NCI-H524 (cell line): ENCODE data around the gene KISS1R.

Experiments used
- DNase-seq, 2 experiments: peaks; one replicate each; lab custom pipeline; 2025; lab: John Stamatoyannopoulos, UW

Gene KISS1R

DNA sequence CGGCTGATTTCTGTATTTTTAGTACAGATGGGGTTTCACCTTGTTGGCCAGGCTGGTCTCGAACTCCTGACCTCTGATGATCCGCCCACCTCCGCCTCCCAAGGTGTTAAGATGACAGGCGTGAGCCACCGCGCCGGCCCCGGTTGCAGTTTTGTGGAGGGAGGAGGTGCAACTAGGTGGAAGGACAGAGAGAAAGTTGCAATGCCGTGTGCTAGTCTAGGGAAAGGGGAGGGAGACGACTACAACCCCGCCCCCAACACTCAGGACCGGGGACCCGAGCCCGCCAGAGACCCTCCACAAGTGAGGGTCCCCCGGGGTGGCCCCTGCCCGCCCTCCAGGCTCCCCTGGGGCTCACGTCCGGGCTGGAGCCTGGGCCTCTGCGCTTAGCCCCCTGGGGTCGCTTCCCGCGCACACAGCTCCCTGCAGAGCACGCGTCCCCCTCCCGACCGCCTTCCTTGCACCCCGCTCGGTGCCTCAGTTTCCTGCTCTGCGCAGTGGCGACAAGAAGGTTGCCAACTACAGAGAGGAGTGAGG, 7.5 kb downstream of the KISS1R start:
- no peak for DNase-seq

DNA sequence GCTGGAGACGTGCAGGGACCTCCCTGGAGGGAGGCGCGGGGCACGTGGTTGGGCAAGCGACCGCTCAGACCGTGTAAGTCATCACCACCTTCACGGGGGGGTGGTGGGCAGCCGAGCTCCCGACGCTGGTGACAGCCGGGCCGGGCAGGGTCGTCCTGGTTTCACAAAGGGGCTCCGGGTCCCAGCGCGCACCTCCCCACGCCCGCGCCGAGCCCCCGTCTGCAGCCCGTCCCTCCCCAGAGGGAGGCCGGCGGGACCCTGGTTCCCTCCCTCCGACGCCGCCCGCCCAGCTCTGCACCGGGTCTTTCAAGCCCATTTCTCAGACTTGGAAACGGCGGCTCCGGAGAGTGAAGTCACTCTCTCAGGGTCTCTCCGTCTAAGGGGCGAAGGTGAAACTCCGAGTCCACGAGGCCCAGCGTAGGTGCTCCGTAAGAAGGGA, 8.0 kb downstream of the KISS1R start:
- no peak for DNase-seq

DNA sequence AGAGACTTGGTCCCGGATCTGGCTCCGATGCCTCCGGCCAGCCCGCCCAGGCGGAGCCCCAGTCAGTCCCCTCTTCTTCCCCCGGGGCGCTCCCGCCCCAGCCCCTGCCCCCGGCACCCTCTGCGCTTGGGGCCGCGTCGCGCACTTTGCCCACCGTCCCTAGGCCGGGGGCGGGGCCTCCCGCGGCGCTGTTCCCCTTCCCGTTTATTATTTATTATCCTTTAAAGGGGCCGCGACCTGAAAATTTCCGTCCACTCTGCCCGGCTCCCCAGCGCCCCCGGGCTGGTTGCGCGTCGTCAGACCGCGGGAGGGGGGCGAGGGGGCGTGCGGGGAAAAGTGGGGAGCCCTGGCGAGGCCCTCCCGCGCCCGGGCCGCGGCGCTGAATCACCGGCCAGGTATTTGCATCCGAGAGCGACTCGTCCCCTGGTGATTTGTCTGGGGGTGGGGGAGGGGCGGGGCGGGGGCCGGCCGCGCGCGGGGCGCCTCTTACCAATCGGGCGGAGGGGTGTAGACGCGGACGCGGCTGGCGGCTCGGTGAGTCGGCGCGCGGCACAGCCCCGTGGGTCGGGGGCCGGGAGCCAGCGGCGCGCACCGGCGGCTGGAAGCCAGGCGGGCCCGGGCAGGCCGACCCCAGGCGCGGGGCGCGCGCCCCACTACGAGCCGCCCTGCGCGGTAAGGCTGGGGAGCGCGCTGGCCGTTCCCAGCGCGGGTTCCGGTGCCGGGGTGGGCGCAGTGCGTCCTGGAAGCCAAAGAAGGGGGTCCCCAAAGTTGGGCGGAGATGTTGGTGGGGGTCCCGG, 8.6 kb downstream of the KISS1R start, which contains the start of gene ARID3A:
Gene ARID3A, plus strand, starts transcription at position 510 of the 797 bp plus-strand sequence. CDS start 3,494 bp downstream, outside the sequence.
- DNase-seq, result peak; percentile 78 to 82

DNA sequence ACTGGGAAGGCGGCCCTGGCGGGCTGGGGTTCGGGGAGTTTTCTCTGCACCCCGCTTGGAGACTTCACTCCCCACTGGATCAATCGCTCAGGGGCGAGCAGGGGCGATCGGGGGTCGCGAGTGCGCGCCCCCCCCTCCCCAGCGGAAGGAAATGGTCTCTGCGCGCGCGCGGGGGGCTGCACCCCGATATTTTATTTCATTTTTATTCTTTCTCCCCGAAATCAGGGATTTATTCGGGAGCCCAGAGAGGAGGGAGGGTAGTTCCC, 9.1 kb downstream of the KISS1R start:
- no peak for DNase-seq

DNA sequence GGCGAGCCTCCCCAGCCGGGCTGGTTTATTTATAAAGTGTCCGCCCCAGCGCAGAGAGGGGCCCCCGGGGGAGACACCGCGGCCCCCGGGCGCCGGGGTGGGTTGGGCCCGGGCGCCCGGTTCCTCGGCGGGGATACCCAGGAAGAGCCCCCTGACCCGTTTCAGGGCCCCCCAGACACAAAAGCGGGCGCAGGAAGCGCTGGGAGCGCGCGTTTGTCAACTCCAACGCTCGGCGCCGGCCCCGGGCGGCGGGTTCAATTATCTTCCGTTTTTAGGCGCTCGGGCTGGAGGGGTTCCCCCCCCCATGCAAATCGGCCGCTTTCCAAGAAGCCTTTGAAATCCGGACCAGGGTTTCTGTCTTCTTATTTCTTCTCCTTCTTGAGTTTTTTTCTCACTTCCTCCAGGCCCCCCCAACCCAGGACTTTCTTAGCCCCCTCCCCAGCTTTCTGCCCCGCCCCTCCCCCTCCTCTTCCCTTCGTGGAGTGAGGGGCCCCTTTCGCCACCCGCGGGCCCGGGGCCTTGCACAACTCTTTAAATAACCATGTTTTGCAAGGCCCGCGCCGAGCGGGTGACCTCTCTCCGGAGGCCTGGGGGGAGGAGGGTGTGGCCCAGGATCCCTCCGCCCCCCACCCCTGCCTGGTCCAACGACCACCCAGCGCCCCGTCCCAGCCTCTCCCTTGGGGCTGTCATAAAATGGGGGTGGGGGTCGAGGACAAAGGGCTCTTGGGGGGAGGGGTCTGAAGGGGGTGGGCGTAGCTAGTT, 9.6 kb downstream of the KISS1R start:
- DNase-seq, result peak in 1 of 2 experiments; percentile 31

DNA sequence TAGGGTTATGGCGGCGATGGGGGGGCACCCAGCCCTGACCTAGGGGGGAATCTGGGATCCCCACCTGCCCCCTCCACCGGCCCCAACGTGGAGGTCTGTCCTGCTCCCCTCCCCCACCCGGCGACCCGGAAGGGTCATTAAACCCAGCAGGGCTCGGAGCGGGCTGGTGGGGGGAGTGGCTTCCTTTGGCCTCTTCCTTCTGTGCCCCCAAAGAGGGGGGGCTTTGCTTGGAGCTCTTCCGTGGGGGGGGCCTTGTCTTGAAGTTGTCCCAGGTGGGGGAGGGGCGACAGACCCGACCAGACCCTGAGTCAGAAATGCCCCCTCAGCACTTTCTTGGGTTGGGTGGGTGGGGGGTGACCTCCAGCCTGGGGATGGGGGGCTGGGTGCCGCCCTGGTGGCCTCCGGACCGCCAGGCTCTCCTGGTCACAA, 10.2 kb downstream of the KISS1R start:
- DNase-seq, result no peak

DNA sequence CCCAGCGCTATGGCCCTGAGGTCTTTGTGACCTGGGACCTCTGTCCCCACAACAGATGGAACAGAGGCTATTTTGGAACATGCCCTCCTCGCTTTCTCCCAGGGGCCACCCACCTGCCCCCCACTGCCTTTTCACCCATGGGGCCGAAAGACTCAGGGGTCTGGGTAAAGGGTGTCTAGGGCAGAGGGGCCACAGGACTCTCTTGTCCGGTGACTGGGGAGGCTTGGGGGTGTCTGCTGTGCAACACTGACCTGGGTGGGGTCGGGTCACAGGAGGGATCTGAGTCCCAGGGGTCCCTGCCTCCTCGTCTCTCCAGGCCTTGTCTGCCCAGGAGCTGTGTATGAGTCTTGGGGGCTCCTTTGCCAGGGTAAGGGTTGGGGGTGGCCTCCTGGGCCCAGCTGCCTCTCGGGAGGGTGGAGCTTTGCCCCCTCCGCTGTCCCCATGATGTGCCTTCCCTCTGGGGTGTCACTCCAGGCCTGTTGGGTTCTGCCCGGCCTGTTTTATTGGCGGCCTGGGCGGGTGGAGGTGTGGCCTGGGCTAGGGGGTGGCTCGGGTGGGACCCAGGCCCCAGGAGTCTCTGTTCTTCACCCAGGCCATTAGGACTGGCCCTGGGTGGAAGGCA, 10.8 kb downstream of the KISS1R start:
- DNase-seq, result no peak

DNA sequence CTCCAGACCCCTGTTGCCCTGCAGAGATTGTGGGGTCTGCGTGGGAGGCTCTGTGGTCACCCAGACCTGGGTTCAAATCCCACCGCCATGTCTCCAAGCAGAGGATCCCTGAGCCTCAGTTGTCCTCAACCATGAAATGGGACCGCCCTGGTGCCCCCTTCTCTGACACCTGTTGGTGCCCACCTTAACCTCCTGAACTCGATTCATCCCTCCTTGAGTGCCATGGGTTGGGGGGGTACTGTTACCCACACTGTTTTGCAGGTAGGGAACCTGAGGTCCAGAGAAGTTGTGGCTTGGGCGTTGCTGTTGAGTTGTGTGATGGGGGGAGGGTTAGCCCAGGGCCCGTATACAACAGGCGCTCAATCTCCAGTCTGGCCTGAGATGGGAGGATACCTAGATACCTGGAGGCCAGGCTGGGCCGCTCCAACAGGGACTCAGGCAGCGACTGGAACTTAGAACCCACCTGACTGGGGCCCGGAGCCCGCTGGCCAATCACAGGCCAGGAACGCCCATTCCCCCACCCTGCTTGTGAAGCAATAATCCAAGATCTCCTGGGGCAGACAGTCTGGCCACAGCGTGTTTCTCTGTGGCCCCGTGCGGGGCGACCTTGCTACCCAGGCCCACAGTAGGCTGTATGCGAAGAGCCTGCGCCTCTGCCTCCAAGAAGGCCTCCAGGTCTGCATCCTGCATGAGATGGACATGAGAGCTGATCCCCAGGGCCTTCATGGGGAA, 11.5 kb downstream of the KISS1R start:
- no peak for DNase-seq

DNA sequence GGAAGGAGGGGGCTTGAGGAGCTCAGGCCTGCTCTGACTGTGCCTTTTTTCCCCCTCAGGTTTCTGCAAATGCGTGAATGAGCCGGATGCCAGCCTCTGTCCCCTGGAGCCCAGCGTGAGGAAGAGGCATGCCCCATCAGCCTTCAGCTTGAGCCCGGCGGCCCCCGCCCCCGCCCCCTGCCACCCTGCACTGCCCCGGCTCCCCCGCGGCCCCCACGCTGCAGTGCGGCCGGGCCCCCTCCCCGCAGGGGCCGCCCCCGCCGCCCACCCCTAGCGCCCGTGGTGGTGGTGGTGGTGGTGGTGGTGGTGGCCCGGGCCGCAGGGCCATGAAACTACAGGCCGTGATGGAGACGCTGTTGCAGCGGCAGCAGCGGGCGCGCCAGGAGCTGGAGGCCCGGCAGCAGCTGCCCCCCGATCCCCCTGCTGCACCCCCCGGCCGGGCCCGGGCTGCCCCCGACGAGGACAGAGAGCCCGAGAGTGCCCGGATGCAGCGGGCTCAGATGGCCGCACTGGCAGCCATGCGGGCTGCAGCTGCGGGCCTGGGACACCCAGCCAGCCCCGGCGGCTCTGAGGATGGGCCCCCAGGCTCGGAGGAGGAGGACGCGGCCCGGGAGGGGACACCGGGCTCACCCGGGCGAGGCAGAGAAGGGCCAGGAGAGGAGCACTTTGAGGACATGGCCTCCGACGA, 12.2 kb downstream of the KISS1R start:
- DNase-seq, result no peak

DNA sequence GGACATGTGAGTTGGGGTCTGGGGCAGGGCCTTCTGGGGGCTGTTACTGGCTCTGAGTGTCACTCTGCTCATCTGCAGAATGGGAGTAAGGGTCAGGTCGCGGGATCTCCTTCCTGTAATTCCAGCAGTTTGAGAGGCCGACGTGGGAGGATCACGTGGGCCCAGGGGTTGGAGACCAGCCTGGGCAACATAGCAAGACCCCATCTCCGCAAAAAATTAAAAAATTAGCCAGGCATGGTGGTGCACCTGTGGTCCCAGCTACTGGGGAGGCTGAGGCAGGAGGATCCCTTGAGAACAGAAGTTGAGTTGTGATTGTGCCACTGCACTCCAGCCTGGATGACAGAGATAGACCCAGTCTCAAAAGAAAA, 12.7 kb downstream of the KISS1R start:
- DNase-seq, result no peak

DNA sequence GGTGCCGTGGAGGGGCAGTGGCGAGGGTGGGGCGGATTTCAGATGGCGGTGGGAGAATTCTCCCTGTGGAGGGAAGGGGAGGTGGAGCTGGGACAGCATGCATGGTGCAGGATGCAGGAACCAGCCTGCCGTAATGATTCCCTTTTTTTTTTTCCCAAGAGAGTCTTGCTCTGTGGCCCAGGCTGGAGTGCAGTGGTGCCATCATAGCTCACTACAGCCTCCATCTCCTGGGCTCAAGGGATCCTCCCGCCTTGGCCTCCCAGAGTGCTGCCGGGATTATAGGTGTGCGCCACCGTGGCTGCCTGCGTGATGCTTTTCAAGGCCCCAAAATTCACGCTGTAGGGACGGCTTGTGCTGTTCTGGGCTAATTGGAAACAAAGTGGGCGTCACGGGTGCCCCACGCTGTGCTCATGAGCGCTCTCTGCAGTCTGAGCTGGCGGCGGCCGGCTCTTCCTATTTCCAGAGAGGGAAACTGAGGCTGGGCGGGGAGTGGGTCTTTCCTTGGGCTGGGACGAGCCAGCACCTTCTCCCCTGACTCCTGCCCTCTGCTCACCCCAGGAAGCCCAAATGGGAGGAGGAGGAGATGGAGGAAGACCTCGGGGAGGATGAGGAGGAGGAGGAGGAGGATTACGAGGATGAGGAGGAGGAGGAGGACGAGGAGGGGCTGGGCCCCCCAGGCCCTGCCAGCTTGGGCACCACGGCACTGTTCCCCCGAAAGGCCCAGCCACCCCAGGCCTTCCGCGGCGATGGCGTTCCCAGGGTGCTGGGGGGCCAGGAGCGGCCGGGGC, 14.9 kb downstream of the KISS1R start:
- DNase-seq, result no peak

DNA sequence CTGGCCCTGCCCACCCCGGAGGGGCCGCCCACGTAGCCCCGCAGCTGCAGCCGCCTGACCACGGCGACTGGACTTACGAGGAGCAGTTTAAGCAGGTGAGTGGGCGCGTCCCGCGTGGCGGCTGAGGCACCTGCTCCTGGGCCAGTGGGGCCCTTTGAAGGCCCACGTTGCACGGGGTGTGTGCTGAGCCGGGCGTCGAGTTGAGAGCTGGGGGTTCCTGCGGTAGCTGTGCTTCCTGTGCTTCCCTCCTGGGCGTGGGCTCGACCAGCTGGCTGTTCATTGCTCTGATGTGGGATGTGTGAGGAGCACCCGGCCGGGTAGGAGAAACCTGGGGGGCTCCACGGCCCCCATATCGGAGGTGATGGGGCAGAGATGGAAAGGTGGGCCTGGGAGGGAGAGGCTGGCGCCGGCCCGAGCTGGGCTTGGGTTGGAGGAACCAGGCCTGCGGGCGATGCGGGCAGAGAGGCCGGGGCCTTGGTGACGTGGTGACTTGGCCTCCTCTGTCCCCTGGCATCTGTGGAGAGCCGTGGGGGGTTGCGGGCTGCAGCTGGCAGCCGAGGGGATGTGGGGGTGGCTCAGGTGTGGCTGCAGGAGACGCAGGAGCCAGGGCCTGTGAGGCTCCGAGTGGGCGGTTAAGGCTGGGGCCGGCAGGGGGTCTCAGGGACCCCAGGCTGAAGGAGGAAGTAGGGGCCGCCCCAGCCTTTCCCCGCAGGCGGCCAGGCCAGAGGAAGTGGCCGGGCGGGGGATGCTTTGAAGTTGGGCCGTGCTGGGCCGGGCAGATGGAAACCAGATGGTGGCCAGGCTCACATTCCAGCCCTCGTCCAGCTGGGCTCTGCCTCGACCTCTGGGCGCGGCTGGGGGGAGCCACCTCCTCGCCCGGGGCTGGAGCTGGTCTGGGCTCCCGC, 15.8 kb downstream of the KISS1R start:
- DNase-seq, result peak; percentile 50 to 77

DNA sequence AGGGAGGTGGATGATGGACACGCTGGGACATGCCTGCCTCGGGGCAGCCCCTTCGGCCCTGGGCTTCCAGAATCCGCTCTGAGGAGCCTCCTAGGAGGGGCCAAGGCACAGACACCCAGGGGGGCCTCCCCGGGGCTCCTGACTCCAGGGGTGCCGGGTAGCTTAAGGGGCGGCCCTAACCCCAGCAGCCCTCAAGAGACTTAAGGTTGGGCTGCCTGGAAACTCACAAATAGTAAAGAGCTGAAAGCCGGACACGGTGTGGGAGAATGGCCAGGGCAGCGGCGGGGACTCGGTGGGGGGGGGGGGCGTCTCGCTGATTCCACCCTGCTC, 16.4 kb downstream of the KISS1R start:
- no peak for DNase-seq

DNA sequence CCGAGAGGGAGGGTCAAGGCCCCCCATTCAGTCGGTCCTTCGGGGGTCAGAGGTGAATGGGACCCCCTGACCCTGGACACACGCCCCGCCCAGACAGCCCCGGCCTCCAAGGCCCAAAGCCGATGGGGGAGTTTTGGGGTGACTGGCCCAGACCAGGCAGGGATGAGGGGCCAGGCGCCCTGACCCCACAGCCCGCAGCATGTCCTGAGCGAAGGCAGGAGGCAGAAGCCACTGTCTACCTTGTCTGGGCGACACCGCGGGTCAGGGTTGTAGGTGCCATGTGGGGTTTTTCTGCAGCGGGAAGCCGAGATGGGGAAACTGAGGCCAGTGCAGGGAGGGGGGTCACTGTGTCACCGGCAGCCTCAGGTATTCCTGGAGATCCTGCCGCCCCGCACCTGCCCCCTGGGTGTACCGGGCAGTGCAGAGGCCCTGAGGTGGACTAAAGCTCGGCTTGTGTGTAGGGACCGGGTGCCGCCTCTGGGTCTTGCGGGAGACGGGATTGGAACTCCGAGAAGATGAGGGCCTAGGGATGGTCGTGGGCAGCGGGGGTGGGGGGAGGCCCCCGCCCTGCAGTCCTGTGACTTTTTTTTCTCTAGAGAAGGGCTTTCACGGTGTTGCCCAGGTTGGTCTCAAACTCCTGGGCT, 17.2 kb downstream of the KISS1R start:
- no peak for DNase-seq

DNA sequence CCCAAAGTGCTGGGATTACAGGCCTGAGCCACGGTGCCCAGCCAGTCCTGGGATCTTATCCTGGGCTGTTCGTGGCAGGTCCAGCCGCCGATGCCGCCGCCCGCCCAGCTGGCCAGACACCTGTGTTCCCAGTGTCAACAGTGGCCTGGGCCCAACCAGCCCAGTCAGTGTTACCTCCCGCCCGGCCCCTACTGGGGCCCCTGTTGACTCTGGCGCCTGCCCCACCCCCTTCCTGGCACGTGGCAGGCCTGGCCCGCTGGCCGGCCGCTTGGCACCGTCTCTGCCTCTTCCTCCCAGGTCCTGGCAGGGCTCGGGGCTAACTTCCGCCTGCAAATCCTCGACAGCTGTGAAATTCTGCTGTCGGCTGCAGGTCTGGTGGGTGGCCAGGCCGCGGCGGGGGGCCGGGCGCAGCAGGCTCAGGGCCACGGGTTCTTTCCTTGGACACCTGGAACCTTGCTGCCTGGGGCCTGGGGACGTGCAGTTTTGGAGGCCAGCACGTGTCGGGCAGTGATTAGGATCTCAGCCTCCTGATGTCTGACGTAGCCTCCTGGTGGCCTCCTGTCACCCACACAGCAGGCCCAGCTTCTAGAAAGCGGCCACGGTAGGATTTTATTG, 17.8 kb downstream of the KISS1R start:
- DNase-seq, result peak; percentile 72 to 77

DNA sequence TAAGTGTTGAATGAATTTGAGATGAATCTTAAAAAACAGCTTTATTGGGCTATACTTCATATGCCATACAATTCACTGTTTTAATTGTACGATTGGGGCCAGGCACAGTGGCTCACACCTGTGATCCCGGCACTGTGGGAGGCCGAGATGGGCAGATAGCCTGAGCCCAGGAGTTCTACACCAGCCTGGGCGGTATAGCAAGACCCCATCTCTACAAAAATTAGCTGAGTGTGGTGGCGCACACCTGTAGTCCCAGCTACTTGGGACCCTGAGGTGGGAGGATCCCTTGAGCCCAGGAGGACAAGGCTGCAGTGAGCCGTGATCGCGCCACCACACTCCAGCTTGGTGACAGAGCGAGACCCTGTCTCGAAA, 19.0 kb downstream of the KISS1R start:
- DNase-seq, result no peak

DNA sequence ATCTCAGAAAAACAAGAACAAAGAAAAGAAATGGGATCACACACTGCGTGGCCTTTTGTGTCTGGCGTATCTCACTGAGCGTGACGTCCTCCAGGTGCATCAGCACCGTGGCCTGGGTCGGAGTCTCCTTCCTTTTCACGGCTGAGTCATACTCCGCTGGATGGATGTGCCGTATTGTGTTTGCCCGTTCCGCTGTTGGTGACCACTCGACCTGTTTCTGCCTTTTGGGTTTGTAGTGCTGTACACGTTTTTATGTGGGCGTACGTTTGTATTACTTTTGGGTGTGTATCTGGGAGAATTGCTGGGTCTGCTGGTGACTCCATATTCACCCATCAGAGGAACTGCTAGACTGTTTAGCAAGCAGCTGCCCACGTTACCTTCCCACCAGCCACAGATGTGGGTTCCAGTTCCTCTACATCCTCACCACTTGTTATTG, 20.1 kb downstream of the KISS1R start:
- DNase-seq, result no peak

DNA sequence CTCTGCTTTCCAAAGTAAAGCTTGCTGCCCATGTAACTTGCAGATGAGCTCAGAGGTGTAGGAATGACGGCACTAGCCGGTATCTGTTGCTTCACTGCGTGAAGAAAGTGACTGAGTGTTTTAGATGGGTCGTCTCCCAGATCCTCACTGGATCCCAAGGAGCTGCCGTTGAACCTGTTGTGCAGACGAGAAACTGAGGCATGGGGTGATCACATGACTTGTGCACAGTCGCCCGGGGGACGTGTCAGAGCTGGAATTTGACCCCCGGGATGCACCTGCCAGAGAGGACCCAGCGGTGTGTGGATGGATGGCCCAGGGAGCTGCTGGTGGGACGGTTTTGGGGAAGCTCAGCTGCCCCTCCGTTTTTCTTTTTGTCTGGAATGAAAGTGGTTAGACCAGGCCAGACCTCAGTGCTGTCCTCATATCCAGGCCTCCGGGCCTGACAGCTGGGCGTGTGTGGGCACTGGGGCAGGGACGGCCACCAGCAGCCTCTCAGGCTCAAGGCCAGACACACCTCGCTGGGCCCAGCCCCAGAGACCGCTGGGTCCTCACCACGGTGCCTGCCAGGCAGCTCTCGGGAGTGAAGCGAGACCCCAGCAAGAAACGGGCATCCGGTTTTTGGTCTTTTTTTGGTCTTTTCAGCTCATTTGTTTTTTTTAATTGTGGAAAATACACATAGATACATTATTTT, 21.2 kb downstream of the KISS1R start:
- no peak for DNase-seq
